Left ventricle myocardium inferior (tissue), 1 donor: ENCODE results near the gene TMEM126A. TPM values are rescaled to one million over a fixed set of nuclear protein-coding genes. Genes with fewer than 3 reads are reported as not detected.
A peak's percentile ranks its signal among the peaks of the same experiment; 100 is the strongest.
"Not testable (repeated sequence)": the region's sequence is repeated elsewhere in the genome, so short reads cannot be mapped to it uniquely, and the experiment has no call there.

Experiments used
- DNase-seq: peaks from one replicate; pipeline ENCODE4 v3.0.0-alpha.2; 2020
- H3K27ac ChIP-seq: fragments of 200-600 bp; replicated peaks from 2 replicates; pipeline ENCODE4 v1.8.0; 2021
- H3K27me3 ChIP-seq: fragments of 200-600 bp; 2 replicates; pipeline ENCODE4 v1.8.0; 2021; ENCODE audit warnings: low read depth
- H3K36me3 ChIP-seq: fragments of 200-600 bp; 2 replicates; pipeline ENCODE4 v1.8.0; 2021
- H3K4me1 ChIP-seq: fragments of 200-600 bp; 2 replicates; pipeline ENCODE4 v1.8.0; 2021
- H3K4me3 ChIP-seq: fragments of 200-600 bp; 2 replicates; pipeline ENCODE4 v1.8.0; 2021; ENCODE audit warnings: mild to moderate bottlenecking, moderate library complexity
- H3K9me3 ChIP-seq: fragments of 200-600 bp; replicated peaks from 2 replicates; pipeline ENCODE4 v1.8.0; 2021
- intact Hi-C: fragments of 100-400 bp; cut with micrococcal nuclease; formaldehyde crosslinking; loops from one replicate; pipeline ENCODE4 v1.11.0; 2022
- long read RNA-seq: library from polyadenylated mRNA; unstranded; transcript quantifications from one replicate; pipeline ENCODE4 v2.0.0, GENCODE V29; 2021
- total RNA-seq: library from RNA; stranded (reverse); fragmentation: NEBNext Ultra II Directional; extraction: Animal tissue kit (Norgen Biotek cat#: 25700); gene quantifications from one replicate; pipeline ENCODE4 v1.2.1, GENCODE V29; 2021
- TF ChIP-seq, protein P1 (sequence below): fragments of 200-600 bp; IDR thresholded peaks from 2 replicates; pipeline ENCODE4 v1.8.0; 2021; ENCODE audit warnings: antibody characterized with exemption, mild to moderate bottlenecking, borderline replicate concordance
- donor health status: DM: no; HTN: yes; CAD: no; lungs with severe emphysema.

Gene TMEM126A
- 75.2 TPM for total RNA-seq
- long read RNA-seq, transcript TMEM126A-201 (5 exons, 739 nt), result major isoform, 9 of 10 reads
- long read RNA-seq, partial matches to known transcripts, result 0 of 10 reads
- long read RNA-seq, other reads (novel, unspliced or antisense), result 0 of 10 reads

DNA sequence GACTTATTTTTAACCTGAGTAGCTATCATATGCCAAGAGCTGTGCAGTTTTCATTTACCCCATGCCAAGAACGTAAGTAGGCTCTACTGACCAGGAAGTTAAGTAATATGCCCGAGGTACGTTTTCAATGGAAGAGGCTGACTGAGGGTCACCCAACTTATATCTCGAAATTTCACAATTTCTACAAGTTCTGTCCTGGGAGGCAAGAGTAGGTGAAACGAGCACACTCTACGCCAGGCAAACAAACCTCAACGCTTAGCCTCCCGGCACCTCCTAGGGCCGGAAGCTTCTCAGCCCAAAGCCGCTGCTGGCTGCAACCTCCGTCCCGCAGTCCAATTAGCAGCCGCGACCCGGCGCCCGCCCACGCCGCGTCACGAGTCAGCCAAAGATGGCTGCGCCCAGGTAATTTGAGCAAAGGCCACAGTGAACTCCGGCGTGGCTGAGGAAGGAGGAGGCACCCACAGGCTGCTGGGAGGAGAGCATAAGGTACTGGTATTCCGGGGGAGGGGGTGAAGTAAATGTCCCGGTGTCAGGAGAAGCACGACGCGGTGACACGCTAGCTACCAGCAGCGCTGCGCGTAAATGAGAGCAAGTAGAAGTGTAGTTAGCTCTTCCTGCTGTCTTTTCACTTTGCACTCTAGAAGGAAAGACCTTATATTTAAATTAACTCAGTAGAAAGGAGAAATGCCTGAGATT is at the start of gene TMEM126A:
Gene TMEM126A, plus strand, starts transcription at position 364 of the 696 bp plus-strand sequence. CDS start 2,289 bp downstream, outside the sequence.
- Histone ChIP-seq H3K4me1 (peaks cover 44% of the 10 kb centered on the region), H3K9me3 (no peaks in the 10 kb centered on the region)
- intact Hi-C loops, result no loop called here

DNA sequence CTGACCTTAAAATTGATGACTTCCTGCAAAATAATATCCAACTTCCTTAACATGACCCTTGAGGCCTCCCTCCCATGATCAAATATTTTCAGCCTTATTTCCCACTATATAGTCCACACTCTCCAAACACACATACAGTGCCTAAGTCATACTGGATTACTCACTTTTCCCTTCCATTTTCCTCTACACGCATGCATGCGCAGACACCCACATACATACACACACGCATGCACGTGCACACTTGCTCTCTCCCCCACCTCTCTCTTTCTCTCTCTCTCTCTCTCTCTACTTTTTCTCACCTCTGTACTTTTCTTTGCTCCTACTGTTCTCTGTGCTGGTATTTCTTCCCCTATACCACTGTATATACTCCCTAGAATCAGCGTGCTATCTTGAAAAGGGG is 48.7 kb upstream of the TMEM126A start:
- no peaks in the 10 kb centered on the region for H3K9me3 ChIP-seq
- intact Hi-C loops, result no loop called here
- H3K27ac ChIP-seq, result no peak overlapping the region
- TF ChIP-seq, protein P1, sequence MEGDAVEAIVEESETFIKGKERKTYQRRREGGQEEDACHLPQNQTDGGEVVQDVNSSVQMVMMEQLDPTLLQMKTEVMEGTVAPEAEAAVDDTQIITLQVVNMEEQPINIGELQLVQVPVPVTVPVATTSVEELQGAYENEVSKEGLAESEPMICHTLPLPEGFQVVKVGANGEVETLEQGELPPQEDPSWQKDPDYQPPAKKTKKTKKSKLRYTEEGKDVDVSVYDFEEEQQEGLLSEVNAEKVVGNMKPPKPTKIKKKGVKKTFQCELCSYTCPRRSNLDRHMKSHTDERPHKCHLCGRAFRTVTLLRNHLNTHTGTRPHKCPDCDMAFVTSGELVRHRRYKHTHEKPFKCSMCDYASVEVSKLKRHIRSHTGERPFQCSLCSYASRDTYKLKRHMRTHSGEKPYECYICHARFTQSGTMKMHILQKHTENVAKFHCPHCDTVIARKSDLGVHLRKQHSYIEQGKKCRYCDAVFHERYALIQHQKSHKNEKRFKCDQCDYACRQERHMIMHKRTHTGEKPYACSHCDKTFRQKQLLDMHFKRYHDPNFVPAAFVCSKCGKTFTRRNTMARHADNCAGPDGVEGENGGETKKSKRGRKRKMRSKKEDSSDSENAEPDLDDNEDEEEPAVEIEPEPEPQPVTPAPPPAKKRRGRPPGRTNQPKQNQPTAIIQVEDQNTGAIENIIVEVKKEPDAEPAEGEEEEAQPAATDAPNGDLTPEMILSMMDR, result no peak
- H3K27me3 ChIP-seq, result no peaks in the 10 kb centered on the region
- no peak for DNase-seq
- H3K4me1 ChIP-seq, result no peaks in the 10 kb centered on the region
- no peaks in the 10 kb centered on the region for H3K36me3 ChIP-seq
- H3K4me3 ChIP-seq, result no peak overlapping the region

More for the DNA sequence above, at the start of gene TMEM126A:
- Histone ChIP-seq H3K36me3 (peaks cover 8% of the 10 kb centered on the region), H3K27ac (peak within 1 kb of the TSS; percentile 83), H3K4me3 (peak within 1 kb of the TSS; percentile 72), H3K27me3 (no peaks in the 10 kb centered on the region)
- peak; percentile 92 for DNase-seq
- TF ChIP-seq, protein P1, result no peak

DNA sequence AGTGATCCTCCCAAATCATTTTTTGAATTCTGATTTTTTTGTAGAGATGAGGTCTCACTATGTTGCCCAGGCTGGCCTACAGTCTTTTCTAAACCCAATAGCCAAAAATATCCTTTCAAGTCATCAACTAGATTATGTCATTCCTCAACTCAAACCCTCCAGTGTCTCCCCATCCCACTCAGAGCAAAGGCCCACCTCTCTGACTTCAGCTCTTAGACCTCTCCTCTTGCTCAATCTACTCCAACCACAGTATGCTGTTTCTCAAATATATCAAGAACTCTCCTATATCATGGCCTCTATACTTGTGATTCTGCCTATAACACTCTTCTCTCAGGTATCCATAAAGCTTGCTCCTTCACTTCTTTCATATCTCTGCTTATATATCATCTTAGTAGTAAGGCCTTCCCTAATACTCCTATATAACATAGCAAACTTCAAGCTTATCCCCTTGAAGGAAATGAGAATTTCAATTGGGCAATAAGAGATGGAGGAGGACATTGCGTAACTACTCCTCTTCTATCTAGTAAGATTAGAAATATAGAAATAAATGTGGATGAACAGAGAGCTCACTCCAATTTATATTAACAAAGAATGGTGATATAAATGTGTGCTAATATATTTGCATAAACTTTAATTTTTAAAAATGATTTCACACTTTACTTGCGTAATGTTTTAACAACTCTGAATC is 45.1 kb upstream of the TMEM126A start:
- TF ChIP-seq, protein P1, result no peak
- Histone ChIP-seq H3K4me1 (no peaks in the 10 kb centered on the region), H3K9me3 (peaks cover 11% of the 10 kb centered on the region), H3K27ac (no peak overlapping the region), H3K4me3 (no peak overlapping the region), H3K27me3 (no peaks in the 10 kb centered on the region), H3K36me3 (no peaks in the 10 kb centered on the region)
- no peak for DNase-seq
- intact Hi-C loops, result no loop called here

DNA sequence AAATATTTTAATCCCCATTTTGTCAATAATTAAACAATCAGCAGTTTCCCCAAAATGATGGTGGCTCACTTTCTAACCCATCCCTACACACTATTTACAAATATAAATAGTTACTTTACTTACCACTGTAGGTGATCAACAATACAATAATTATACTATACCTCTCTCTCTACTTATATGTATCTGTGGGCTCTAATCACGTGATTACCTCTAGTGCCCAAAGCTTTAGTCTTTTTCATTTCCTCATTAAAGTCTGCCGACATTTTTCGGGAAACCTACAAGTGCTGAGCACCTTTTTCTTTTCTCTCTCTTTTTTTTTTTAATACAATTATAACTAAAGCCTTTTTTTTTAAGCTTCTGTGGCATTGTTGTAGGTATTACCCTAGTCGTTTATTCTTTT is 44.5 kb upstream of the TMEM126A start:
- intact Hi-C loops, result no loop called here
- H3K36me3 ChIP-seq, result no peaks in the 10 kb centered on the region
- no peak for DNase-seq
- no peaks in the 10 kb centered on the region for H3K4me1 ChIP-seq
- no peaks in the 10 kb centered on the region for H3K27me3 ChIP-seq
- H3K27ac ChIP-seq, result no peak overlapping the region
- peaks cover 11% of the 10 kb centered on the region for H3K9me3 ChIP-seq
- H3K4me3 ChIP-seq, result no peak overlapping the region
- TF ChIP-seq, protein P1, result no peak

DNA sequence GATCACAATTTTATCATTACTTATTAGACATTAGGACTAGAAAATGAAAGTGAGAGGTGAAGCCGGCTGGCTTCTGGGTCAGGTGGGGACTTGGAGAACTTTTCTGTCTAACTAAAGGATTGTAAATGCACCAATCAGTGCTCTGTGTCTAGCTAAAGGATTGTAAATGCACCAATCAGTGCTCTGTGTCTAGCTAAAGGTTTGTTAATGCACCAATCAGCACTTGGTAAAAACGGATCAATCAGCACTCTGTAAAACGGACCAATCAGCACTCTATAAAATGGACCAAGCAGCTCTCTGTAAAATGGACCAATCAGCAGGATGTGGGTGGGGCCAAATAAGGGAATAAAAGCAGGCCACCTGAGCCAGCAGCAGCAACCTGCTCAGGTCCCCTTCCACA is 41.5 kb upstream of the TMEM126A start:
- H3K36me3 ChIP-seq, H3K27ac ChIP-seq, DNase-seq, intact Hi-C loops, H3K4me1 ChIP-seq, H3K27me3 ChIP-seq, H3K4me3 ChIP-seq: not testable (repeated sequence)
- peaks cover 11% of the 10 kb centered on the region for H3K9me3 ChIP-seq

DNA sequence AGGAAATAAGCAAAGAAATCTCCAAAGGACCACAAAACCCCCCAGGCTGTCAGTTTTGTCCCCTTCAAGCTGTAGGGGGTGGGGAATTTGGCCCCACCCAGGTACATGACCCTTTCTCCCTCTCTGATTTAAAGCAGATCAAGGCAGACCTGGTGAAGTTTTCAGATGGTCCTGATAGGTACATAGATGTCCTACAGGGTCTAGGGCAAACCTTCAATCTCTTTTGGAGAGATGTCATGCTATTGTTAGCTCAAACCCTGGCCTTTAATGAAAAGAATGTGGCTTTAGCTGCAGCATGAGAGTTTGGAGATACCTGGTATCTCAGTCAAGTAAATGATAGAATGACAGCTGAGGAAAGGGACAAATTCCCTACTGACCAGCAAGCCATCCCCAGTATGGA is 39.1 kb upstream of the TMEM126A start:
- H3K4me1 ChIP-seq, intact Hi-C loops, H3K27ac ChIP-seq, H3K36me3 ChIP-seq, H3K27me3 ChIP-seq, DNase-seq, H3K4me3 ChIP-seq: not testable (repeated sequence)
- peaks cover 11% of the 10 kb centered on the region for H3K9me3 ChIP-seq

DNA sequence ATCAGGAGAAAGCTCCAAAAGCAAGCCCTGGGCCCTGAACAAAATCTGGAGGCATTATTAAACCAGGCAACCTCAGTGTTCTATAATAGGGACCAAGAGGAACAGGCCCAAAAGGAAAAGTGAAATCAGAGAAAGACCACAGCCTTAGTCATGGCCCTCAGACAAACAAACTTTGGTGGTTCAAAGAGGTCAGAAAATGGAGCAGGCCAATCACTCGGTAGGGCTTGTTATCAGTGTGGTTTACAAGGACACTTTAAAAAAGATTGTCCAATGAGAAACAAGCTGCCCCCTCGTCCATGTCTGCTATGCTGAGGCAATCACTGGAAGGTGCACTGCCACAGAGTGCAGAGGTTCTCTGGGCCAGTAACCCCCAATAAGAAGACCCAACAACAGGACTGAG is 38.5 kb upstream of the TMEM126A start:
- H3K4me3 ChIP-seq, intact Hi-C loops, DNase-seq, H3K36me3 ChIP-seq, H3K4me1 ChIP-seq, H3K27ac ChIP-seq, H3K27me3 ChIP-seq: not testable (repeated sequence)
- H3K9me3 ChIP-seq, result peaks cover 11% of the 10 kb centered on the region

DNA sequence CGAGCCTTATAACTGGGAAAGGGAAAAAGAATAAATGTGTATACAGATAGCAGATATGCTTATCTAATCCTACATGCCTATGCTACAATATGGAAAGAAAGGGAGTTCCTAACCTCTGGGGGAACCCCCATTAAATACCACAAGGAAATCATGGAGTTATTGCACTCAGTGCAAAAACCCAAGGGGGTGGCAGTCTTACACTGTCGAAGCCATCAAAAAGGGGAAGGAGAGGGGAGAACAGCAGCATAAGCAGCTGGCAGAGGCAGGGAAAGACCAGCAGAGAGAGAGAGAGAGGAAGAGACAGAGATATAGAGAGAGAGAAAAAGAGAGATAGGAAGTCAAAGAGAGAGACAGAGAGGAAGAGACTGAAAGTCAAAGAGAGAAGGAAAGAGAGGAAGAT is 36.1 kb upstream of the TMEM126A start:
- H3K9me3 ChIP-seq, result peaks cover 10% of the 10 kb centered on the region
- DNase-seq, H3K27ac ChIP-seq, H3K36me3 ChIP-seq, H3K4me3 ChIP-seq, intact Hi-C loops, H3K27me3 ChIP-seq, H3K4me1 ChIP-seq: not testable (repeated sequence)
